Measurements from ENCODE around the gene LCE1B.

LCE1B gene, protein sequence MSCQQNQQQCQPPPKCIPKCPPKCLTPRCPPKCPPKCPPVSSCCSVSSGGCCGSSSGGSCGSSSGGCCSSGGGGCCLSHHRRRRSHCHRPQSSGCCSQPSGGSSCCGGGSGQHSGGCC

GRCh38 chr1:152811671-152812070 lies at the start of gene LCE1B:
TSS of gene LCE1B (plus strand) at chr1:152811971. CDS start at chr1:152812447, 476 bp downstream.
- DNase-seq, result no peak

GRCh38 chr1:152768847-152769533 lies 42.8 kb upstream of the LCE1B start:
- DNase-seq, result no peak

DNA sequence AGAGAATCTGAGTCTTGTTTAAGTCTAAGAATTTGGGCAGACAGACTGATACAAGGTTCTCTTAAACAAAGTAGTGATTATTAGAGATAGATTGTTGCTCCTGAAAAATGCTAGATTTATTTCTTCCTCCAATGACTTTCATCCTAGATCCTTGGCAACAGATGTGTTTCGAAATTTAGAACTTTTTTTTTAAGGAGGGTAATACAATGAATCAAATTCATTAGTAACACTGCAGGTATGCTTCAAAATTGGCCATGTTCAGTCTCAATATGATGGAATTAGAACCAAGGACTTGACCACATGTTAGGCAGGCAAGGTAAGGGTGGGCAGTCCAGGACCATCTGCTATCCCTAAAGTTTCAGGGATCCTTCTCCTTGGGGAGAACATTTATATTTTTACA lies 41.4 kb upstream of the LCE1B start:
- DNase-seq, result no peak

DNA sequence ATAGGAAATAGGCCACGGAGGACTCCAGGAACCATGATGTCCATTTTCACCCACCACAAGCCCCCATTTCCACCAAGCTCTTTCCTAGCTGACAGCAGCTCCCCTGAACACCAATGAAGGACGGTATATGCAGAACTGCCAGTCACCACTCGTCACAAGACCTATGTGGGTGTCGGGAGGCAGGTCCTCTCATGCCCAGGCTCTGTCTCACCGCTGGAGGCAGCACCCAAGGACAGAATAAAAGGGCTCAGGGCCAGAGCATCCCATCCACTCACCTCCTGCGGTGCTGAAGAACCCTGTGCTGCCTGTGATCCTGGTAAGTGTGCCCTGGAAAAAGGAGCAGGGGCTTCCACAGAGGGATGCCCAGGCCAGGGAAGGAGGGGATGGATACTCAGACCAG lies 36.9 kb upstream of the LCE1B start, which contains the start of gene LCE1F:
LCE1F (plus strand) TSS at position 266 of the 400 bp plus-strand sequence. CDS start 1,232 bp downstream, outside the sequence.
- no peak for DNase-seq

DNA sequence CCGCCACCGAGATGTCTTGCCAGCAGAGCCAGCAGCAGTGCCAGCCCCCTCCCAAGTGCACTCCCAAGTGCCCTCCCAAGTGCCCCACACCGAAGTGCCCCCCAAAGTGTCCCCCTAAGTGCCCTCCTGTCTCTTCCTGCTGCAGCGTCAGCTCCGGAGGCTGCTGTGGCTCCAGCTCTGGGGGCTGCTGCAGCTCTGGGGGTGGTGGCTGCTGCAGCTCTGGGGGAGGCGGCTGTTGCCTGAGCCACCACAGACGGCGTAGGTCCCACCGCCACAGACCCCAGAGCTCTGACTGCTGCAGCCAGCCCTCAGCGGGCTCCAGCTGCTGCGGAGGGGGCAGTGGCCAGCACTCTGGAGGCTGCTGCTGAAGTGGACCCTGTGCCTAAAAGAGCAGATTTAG lies 35.4 kb upstream of the LCE1B start:
- DNase-seq, result no peak

DNA sequence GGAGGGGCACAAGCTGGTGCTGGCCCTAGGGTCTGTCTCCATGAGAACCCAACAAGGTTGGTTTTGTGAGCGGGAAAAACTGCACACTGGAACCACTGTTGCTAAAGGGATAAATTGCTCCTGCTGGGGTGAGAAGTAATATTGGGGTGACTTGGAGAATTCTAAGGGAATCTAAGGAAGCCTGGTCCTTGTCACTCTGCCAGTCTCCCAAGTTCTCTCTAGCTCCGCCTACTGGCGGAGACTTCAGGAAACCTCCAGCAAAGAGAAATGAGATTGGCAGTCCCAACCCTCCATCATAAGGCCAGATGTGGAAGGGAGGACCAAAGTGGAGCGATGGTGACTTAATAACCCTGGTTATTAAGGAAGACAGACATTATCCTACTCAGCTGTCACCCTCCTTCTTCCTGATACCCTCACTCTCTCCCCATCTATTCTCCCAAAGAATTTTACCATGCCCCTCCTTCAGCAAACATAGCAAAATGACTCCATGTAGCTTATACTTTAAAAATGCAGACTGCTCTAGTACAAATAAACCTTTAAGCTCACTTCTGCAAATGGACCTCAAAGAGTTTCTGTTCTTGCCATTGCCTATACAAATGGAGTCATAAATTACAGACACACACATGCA lies 34.1 kb upstream of the LCE1B start:
- DNase-seq, result no peak

GRCh38 chr1:152783095-152783494 lies 28.7 kb upstream of the LCE1B start:
- no peak for DNase-seq

DNA sequence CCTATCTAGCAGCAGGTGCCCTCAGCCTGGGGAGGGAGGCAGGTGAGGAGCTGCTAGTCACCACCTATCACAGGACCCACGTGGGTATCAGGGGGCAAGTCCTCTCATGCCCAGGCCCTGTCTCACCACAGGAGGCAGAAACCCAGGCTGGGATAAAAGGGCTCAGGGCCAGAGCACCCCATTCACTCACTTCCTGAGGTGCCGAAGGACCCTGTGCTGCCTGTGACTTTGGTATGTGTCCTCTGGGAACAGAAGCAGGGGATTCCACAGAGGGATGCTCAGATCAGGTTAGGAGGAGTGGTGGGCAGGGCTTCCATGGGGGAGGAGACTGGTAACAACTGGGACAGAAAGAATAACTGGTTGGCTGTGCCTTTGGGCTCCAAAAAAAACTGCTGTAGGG lies 25.7 kb upstream of the LCE1B start, which contains the start of gene LCE1E:
LCE1E (plus strand) TSS at position 181 of the 400 bp plus-strand sequence. CDS start 1,043 bp downstream, outside the sequence.
- no peak for DNase-seq

- DNase-seq, result no peak
Observed at GRCh38 chr1:152795686-152796085, 16.1 kb upstream of the LCE1B start.

GRCh38 chr1:152796421-152796820 lies 15.3 kb upstream of the LCE1B start, which contains the start of gene LCE1D:
TSS of gene LCE1D (plus strand) at chr1:152796721. CDS start at chr1:152797795, 1,074 bp downstream.
- no peak for DNase-seq

GRCh38 chr1:152801333-152801732 lies 10.4 kb upstream of the LCE1B start:
- no peak for DNase-seq

GRCh38 chr1:152806576-152806975 lies 5.2 kb upstream of the LCE1B start, which contains the start of gene LCE1C:
TSS of gene LCE1C (minus strand) at chr1:152806651. CDS start at chr1:152805478, 1,173 bp downstream.
- no peak for DNase-seq

- no peak for DNase-seq
Observed at GRCh38 chr1:152811050-152811449, 721 bp upstream of the LCE1B start.

GRCh38 chr1:152817309-152817708 lies 5.5 kb downstream of the LCE1B start:
- DNase-seq, result no peak

GRCh38 chr1:152823294-152823693 lies 11.5 kb downstream of the LCE1B start:
- DNase-seq, result no peak

DNA sequence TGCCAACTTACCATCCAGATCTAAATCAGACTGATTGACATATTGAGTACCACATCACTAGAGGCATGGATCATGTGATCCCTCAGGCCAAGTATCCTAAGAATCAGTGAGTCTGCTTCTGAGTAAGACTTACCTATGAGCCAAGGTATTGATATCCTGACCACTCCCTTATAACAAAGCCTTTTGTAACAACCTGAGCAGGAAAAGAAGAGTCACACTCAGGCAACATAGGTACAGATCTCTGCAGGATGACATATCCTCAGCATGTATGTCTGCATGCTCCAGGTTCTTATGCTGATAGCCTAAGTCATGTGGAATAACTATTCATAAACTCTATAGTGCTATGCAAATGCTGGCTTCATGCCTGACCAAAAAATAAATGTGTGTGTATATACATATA lies 13.2 kb downstream of the LCE1B start:
- no peak for DNase-seq

GRCh38 chr1:152827173-152827572 lies 15.4 kb downstream of the LCE1B start, which contains the start of gene LCE1A:
TSS of gene LCE1A (plus strand) at chr1:152827473. CDS start at chr1:152827473, 0 bp downstream.
- DNase-seq, result no peak

GRCh38 chr1:152836870-152837269 lies 25.1 kb downstream of the LCE1B start:
- DNase-seq, result no peak

DNA sequence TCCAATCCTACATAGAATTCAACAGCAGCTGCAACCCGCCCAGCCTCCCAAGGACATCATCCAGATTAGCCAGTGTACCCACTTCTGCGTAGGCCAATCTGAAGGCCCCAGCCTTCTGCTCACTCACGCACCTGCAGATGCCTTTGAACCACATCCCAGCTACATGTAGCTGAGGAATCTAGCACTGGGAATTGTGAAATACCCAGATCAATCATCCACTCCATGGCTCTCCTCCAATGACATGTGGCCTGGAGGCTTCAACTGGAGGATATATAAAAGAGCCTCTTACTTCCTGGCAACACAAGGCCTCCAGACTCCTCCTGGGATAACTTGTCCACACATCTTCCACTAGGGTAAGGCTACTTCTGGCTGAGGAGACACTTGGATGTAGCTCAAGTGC lies 30.8 kb downstream of the LCE1B start, which contains the start of gene LCE6A:
LCE6A (plus strand) TSS at position 301 of the 400 bp plus-strand sequence. CDS start 665 bp downstream, outside the sequence.
- DNase-seq, result no peak

DNA sequence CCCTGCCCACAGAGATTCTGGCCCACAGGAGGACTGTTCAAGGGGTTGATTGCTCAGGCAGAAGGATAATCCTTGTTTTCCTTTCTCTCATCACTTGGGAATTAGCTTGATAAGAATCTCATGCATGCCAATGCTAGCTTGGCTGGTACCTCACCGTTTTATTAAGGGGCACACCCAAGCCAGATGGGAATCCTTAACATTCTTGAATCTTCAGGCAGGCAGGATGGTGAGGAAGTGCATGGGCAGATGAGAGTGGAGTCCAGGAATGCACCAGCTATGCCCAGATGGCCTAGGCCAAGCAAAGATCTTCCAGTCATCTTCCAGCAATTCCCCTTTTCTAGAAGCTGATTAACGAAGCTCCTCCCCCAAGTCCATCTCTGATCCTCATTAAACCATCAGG lies 43.9 kb downstream of the LCE1B start:
- no peak for DNase-seq

- DNase-seq, result no peak
Observed at GRCh38 chr1:152858062-152858461, 46.3 kb downstream of the LCE1B start.

- DNase-seq, result no peak
Observed at GRCh38 chr1:152859696-152860095, 47.9 kb downstream of the LCE1B start, which contains the start of gene LCE7A. TSS of gene LCE7A (plus strand) at chr1:152859996. CDS start at chr1:152860698, 702 bp downstream.

DNA sequence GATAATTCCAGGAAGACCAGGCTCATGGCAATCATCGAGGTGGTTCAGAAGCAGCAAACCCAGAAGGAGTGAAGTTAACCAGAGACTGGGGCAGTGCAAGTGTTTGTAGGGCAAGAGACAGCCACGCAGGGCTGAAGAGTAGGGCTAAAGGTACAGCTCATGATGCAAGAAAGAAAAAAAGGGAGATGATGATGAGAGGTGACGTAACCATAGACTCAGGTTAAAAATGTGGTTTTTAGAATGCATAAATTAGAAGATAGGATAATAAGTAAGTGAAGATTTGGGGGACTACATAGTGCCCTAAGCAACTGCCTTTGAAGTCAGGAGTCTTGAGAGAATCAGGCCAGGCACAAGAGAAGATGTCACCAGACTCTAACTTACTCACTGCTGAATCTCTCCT lies 48.4 kb downstream of the LCE1B start:
- DNase-seq, result no peak

DNA sequence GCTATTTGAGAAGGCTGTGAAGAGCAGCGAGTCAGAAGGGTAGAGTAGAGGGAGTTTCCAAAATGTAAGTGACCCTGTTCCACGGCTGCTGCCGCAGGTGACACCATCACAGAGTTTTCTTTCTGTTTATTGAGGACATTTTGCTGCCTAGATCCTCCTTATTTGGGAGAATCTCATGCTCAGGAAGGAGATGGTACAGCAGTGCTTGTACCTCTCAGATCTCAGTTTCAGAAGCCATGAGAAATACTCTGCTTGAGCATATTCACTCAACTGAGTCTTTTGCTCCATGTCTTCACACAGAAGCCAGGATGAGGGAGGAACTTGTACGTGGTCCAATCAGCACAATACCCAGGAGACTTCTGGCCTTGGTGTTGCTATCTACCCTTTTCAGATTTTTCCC lies 49.6 kb downstream of the LCE1B start:
- no peak for DNase-seq
